Activated naive CD4-positive, alpha-beta T cell treated with anti-CD3 and anti-CD28 coated beads for 36 hours (primary cell): ENCODE results near the gene VSIG2. TPM values are rescaled to one million over a fixed set of nuclear protein-coding genes. Genes with fewer than 3 reads are reported as not detected.

Source experiments
- CTCF ChIA-PET: fragments of 350-600 bp; sonication (Branson Sonifier 250); formaldehyde crosslinking; loops from one replicate; lab custom pipeline; 2021; ENCODE audit warnings: antibody characterized with exemption; lab: Charles Lee
- DNase-seq: peaks from one replicate; pipeline ENCODE4 v3.0.0-alpha.2; 2020
- H3K27ac Mint-ChIP-seq: one replicate; pipeline ENCODE4 v1.8.0; 2021; ENCODE audit warnings: mild to moderate bottlenecking, mixed read lengths
- H3K27me3 Mint-ChIP-seq: one replicate; pipeline ENCODE4 v1.8.0; 2021; ENCODE audit warnings: low read depth, mixed read lengths
- H3K36me3 Mint-ChIP-seq: one replicate; pipeline ENCODE4 v1.8.0; 2021; ENCODE audit warnings: low read depth, mixed read lengths
- H3K4me1 Mint-ChIP-seq: one replicate; pipeline ENCODE4 v1.8.0; 2021; ENCODE audit warnings: low read depth, mixed read lengths
- H3K4me3 Mint-ChIP-seq: one replicate; pipeline ENCODE4 v1.8.0; 2021; ENCODE audit warnings: mild to moderate bottlenecking, moderate library complexity, mixed read lengths
- H3K9me3 Mint-ChIP-seq: one replicate; pipeline ENCODE4 v1.8.0; 2021; ENCODE audit warnings: mixed read lengths
- intact Hi-C: fragments of 100-400 bp; cut with micrococcal nuclease; formaldehyde crosslinking; loops from one replicate; pipeline ENCODE4 v1.15.1; 2023
- total RNA-seq, 2 experiments: library from RNA; stranded (reverse); gene quantifications; one replicate each; pipeline ENCODE4 v1.2.3, GENCODE V29; 2021

The VSIG2 gene
- total RNA-seq, 2 experiments from 2014 or later: 0.20 to 0.29 TPM

DNA sequence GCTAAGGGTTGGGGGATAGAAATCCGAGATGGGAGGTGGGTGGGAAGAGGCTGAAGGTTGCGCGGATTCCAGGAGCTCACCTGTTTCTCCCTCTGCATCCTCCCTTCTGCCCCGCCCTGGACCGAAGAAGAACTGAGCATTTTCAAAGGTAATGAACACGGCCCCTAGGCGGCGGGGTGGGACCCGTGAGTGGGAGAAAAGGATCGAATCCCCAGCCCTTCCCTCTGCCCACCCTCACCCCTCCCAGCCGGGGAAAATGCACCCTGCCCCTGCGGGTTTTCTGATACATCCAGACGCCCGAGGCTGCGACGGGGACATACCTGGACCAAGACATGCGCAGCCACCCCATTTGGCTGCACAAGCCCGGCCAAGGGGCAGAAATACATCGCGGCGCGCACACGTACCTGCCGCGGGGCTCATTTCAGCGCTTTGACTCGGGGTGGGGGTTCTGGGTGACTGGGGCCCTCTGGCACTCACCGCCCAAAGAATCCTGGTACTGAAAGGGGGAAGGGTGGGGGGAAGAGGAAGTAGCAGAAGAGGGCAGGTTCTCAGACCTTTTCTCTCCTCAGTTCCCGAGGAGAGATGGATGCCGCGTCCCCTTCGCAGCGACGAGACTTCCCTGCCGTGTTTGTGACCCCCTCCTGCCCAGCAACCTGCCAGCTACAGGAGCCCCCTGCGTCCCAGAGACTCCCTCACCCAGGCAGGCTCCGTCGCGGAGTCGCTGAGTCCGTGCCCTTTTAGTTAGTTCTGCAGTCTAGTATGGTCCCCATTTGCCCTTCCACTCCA, 6.0 kb downstream of the VSIG2 start:
- Mint-ChIP-seq H3K27ac (peak overlapping the region; percentile 75), H3K36me3 (no peaks in the 10 kb centered on the region), H3K9me3 (no peaks in the 10 kb centered on the region), H3K4me3 (peak overlapping the region; percentile 83), H3K4me1 (peaks cover 14% of the 10 kb centered on the region), H3K27me3 (no peaks in the 10 kb centered on the region)
- intact Hi-C loops: loop anchor here (1.0 to 10.0 kb wide), 12 partner anchors 12 to 1681 kb away; partner anchors contain the start of genes CCDC15, HSPA8, MSANTD2 and SIAE
- CTCF ChIA-PET: interaction anchor here (0.7 to 3.4 kb wide), 21 partner anchors 9 to 130 kb away, joined by 3 to 27 read pairs (median 5); partner anchors contain the start of genes ESAM, SIAE, SPA17 and TBRG1
- DNase-seq: peak; percentile 65

DNA sequence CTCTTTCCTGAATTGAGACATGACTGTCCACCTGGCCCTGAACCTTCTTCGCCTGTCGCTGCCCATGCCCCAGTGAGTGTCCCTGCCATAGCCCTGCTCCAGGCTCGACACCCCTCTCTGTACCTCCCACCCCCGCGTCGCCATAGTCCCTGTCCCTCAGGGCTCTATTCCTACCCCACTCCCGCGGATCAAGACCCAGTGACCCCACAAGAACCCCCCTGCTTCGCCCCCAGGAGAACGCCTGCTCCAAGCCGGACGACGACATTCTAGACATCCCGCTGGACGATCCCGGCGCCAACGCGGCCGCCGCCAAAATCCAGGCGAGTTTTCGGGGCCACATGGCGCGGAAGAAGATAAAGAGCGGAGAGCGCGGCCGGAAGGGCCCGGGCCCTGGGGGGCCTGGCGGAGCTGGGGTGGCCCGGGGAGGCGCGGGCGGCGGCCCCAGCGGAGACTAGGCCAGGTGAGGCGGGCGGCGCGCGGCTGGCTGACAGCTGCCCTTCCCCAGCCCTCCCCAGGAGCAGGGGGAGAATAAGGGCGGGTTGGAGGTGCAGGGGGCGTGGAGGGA, 6.7 kb downstream of the VSIG2 start:
- no peaks in the 10 kb centered on the region for H3K27me3 Mint-ChIP-seq
- CTCF ChIA-PET: interaction anchor here (0.6 to 3.4 kb wide), 13 partner anchors 11 to 365 kb away, joined by 3 to 27 read pairs (median 4); partner anchors contain the start of genes ESAM, SIAE and SPA17

DNA sequence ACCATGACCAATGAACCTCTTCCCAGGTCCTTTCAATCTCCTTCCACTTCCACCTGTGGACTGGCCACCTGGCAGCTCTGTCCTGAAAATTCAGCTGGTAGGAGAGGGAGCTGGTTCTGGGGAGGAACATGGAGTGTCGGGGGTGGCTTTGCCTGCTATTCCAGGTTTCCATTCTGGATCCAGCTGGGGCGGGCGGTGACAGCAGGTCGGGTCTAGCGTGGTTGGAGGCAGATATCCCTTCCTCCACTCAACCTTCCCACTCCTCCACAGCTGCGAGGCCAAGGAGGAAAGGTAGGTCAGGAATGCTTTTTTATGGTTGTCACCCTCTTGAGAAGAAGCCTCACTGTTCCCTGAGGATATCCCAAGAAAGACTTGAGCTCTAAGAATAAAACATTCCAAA, 9.0 kb downstream of the VSIG2 start:
- DNase-seq: no peak
- Mint-ChIP-seq H3K4me3 (no peak overlapping the region), H3K9me3 (no peaks in the 10 kb centered on the region), H3K27me3 (peaks cover 2% of the 10 kb centered on the region), H3K36me3 (no peaks in the 10 kb centered on the region), H3K4me1 (peaks cover 14% of the 10 kb centered on the region), H3K27ac (no peak overlapping the region)
- CTCF ChIA-PET: interaction anchor here (0.5 to 2.4 kb wide), 6 partner anchors 10 to 80 kb away, joined by 3 to 6 read pairs (median 4); partner anchors contain the start of genes ESAM and VSIG2
- intact Hi-C loops: loop anchor here (10.0 kb wide), 2 partner anchors 772 to 1678 kb away; partner anchors contain the start of gene HSPA8

More for the DNA sequence above, 6.7 kb downstream of the VSIG2 start:
- H3K27ac Mint-ChIP-seq: no peak overlapping the region
- intact Hi-C loops: loop anchor here (10.0 kb wide), 2 partner anchors 769 to 1681 kb away; partner anchors contain the start of gene HSPA8
- no peaks in the 10 kb centered on the region for H3K36me3 Mint-ChIP-seq
- peak overlapping the region; percentile 83 for H3K4me3 Mint-ChIP-seq
- peaks cover 19% of the 10 kb centered on the region for H3K4me1 Mint-ChIP-seq
- DNase-seq: no peak
- H3K9me3 Mint-ChIP-seq: no peaks in the 10 kb centered on the region

DNA sequence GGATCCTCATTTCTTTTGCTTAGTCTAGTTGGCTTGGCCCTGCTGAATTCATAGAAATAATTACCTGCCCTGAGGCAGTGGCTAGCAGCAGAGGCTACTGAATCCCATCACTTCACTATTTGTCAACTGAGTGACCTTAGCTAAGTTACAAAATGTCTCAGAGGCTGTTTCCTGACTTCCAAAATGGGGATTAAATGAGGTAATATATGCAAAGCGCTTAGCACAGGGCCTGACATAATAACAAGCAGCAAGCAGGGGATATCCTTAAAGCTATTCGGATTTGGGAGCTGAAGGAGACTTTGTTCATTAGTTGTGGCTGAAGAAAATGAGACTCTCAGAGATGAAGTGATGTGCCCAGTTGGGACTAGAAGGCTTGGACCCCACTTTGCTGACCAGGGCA, 9.5 kb downstream of the VSIG2 start:
- peaks cover 14% of the 10 kb centered on the region for H3K4me1 Mint-ChIP-seq
- intact Hi-C loops: loop anchor here (10.0 kb wide), 2 partner anchors 772 to 1678 kb away; partner anchors contain the start of gene HSPA8
- H3K27me3 Mint-ChIP-seq: peaks cover 2% of the 10 kb centered on the region
- CTCF ChIA-PET: interaction anchor here (0.6 to 2.4 kb wide), 5 partner anchors 10 to 80 kb away, joined by 3 to 6 read pairs (median 4); partner anchors contain the start of genes ESAM and VSIG2
- no peak for DNase-seq
- H3K9me3 Mint-ChIP-seq: no peaks in the 10 kb centered on the region
- no peak overlapping the region for H3K4me3 Mint-ChIP-seq
- H3K27ac Mint-ChIP-seq: no peak overlapping the region
- no peaks in the 10 kb centered on the region for H3K36me3 Mint-ChIP-seq

DNA sequence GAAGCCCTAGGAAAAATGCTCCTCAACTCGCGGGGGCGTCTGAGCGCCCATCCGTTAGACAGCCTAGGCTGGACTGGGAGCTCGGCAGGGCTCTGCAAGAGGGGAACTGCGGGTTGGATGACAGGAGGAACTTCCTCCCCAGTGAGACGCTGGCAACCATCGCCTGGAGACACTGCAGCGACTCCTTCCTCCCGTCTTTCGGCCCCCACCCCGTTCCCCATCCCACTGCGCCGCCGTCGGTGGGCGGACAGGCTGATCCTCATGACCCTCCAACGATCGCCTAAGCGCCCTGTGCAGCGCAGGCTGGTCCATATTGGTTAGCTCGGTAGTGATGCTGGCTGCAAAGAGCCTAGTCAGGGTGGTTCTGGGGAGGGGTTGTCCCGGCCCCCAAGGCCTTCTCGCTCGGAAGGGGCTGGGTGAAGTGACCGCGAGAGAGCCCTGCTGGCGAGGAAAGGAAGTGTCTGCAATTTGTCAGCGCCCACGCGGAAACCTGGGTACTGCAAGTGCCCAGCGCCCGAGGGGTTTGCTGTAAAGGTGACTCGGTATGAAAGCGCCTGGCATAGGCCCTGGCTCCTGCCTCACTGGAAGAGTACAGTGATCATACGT, 11.7 kb downstream of the VSIG2 start:
- CTCF ChIA-PET: interaction anchor here (1.0 to 2.7 kb wide), 4 partner anchors 12 to 97 kb away, joined by 4 to 14 read pairs (median 6); partner anchors contain the start of gene VSIG2
- H3K27me3 Mint-ChIP-seq: peaks cover 2% of the 10 kb centered on the region
- peak; percentile 74 for DNase-seq

DNA sequence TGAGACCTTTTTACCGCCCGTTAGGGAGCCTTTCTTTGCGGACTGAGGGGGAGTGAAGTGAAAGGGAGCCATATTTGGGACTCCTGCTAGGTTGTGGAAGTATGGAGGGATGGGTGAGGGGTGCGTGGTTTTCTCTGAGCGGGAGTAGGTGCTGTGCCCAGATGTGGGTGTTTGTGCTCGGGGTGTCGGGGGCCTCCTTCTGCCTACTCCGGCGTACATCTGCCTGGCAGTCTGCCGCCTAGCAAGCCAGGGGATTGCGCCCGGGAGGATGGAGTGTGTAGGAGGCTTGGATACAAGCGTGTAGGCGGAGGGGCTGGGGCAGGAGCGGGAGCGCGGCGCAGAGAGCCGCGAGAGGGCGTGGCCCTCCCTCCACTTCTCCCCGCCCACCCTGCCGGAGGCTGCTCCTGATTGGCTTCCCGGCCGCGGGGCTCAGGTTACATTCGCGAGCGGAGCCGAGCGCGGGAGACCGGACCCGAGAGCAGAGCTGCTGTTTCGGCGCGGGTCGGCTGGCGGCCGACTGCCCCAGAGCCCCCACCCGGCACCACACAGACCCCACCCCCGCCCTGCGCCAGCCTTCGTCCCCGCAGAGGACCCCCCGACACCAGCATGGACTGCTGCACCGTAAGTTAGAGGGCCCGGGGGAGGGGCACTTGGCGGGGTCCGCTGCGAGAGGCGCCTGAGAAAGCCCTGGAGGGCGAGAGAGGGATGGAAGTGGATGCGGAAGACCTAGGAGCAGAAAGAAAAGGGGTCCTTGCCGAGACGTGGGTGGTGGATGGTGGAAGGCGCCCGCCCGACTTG, 12.4 kb downstream of the VSIG2 start, which contains the start of gene NRGN:
NRGN (plus strand) TSS at position 464 of the 798 bp plus-strand sequence; CDS start at position 607, 143 bp downstream.
- peaks cover 2% of the 10 kb centered on the region for H3K27me3 Mint-ChIP-seq
- H3K4me3 Mint-ChIP-seq: peak within 1 kb of the TSS; percentile 77
- no peaks in the 10 kb centered on the region for H3K9me3 Mint-ChIP-seq
- DNase-seq: peak; percentile 90
- no peak within 1 kb of the TSS for H3K27ac Mint-ChIP-seq
- CTCF ChIA-PET: interaction anchor here (1.0 to 2.7 kb wide), 4 partner anchors 13 to 99 kb away, joined by 4 to 14 read pairs (median 6); no protein-coding TSS in a partner anchor
- intact Hi-C loops: loop anchor here (1.0 to 10.0 kb wide), 7 partner anchors 8 to 1675 kb away; partner anchors contain the start of genes HSPA8, SIAE and SPA17
- H3K4me1 Mint-ChIP-seq: peaks cover 8% of the 10 kb centered on the region
- no peaks in the 10 kb centered on the region for H3K36me3 Mint-ChIP-seq

More for the DNA sequence above, 11.7 kb downstream of the VSIG2 start:
- H3K4me3 Mint-ChIP-seq: peak overlapping the region; percentile 77
- H3K27ac Mint-ChIP-seq: no peak overlapping the region
- H3K36me3 Mint-ChIP-seq: no peaks in the 10 kb centered on the region
- intact Hi-C loops: loop anchor here (1.0 to 10.0 kb wide), 5 partner anchors 59 to 1676 kb away; partner anchors contain the start of gene HSPA8
- peaks cover 12% of the 10 kb centered on the region for H3K4me1 Mint-ChIP-seq
- no peaks in the 10 kb centered on the region for H3K9me3 Mint-ChIP-seq

DNA sequence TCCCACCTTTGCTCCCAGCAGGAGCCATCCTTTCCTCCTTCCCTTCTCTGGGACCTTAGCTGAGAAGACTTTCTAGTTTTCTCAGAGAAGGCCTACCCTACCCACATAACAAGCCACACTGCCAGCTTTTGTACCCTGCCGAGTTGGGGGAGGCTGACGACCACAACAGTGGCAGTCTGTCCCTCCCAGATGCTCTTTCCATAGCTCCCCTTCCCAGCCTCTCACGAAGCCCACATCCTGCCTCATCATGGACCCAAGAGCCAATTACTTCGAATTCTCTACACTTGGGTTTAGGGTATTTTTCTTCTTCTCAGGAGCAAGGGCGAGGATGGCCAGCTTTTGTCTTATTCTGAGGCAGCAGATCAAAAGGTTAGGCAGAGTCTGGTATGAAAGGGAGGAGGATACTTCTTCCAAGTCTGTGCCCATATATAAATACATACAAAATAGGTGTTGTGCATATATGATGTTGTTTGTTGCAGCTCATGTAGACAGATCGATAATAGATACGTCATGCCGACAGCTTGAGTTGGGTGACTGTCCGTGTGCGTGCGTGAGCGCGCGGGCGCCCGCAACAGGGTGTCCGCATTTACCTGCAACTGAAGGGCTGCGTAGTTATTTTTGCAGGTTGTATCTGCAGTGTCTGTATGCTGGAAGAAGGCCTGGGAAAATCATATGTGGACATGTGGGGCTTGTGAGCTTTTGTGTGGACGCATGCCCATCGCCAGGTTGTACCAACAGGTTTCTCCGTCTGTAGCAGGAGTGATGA, 13.2 kb downstream of the VSIG2 start:
- Mint-ChIP-seq H3K4me3 (peak overlapping the region; percentile 77), H3K36me3 (no peaks in the 10 kb centered on the region), H3K27me3 (peaks cover 2% of the 10 kb centered on the region), H3K4me1 (peaks cover 8% of the 10 kb centered on the region), H3K27ac (no peak overlapping the region), H3K9me3 (no peaks in the 10 kb centered on the region)
- intact Hi-C loops: loop anchor here (1.0 kb wide), 2 partner anchors 8 to 66 kb away; partner anchors contain the start of genes SIAE and SPA17
- no peak for DNase-seq
- CTCF ChIA-PET: interaction anchor here (0.5 to 2.7 kb wide), 3 partner anchors 66 to 99 kb away, joined by 3 to 14 read pairs (median 5); no protein-coding TSS in a partner anchor

DNA sequence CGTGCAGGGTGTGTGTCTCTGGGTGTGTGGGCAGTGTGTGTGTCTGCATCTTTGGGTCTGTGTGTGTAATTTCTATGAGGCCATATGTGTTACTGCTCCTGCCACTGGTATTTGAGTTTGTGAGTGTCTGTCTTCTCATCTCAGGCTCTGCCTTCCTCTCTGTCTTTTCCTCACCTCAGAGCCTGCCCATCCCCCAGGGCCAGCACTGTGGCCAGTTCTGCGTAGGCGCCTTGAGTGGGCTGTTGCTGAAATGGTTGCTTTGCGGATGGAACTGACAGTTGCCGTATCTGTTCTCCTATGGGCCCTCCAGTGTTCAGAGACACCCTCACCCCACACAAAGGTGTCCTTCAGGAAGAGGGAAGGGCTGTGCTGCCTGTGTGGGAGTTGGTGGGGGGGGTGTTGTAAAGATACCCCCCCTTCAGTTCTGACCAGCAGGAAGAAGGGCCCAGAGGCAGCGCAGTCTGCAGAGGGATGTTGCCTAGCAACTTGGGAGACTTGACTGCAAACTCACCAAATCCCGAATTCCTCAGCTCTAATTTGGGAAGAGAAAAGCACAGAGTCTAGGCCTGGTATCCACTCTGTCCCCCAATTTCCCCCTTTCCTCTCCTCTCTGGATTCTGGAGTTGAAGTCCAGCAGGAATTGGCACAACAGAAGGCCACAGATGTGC, 14.3 kb downstream of the VSIG2 start:
- Mint-ChIP-seq H3K4me3 (no peak overlapping the region), H3K36me3 (no peaks in the 10 kb centered on the region), H3K27ac (no peak overlapping the region), H3K27me3 (peaks cover 2% of the 10 kb centered on the region), H3K4me1 (peaks cover 8% of the 10 kb centered on the region), H3K9me3 (no peaks in the 10 kb centered on the region)
- no peak for DNase-seq
- CTCF ChIA-PET: interaction anchor here (2.7 kb wide), 1 partner anchor 68 kb away, joined by 14 read pairs; no protein-coding TSS in a partner anchor
- intact Hi-C loops: no loop called here

DNA sequence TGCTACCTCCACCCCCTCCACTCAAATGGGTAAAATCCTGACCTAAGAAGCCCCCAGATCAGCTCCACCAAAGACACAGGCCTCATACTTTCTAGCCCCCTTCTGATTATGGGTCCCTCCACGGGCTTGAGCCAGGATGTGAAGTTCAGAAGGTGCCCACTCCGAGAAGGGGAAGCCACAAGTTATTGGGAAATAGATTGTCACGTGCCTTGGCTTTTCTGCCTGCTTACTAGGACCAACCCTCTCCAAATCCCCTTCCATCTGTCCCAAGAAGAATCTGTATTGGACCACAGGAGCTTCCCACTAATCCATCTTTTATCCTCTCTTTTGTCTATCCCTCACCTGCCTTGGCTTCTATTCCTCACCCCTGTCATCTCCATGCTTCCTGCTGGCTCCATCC, 15.3 kb downstream of the VSIG2 start:
- H3K27me3 Mint-ChIP-seq: peaks cover 2% of the 10 kb centered on the region
- H3K9me3 Mint-ChIP-seq: no peaks in the 10 kb centered on the region
- intact Hi-C loops: no loop called here
- CTCF ChIA-PET: no interaction called here
- H3K36me3 Mint-ChIP-seq: no peaks in the 10 kb centered on the region
- H3K27ac Mint-ChIP-seq: no peak overlapping the region
- no peak overlapping the region for H3K4me3 Mint-ChIP-seq
- peaks cover 8% of the 10 kb centered on the region for H3K4me1 Mint-ChIP-seq
- no peak for DNase-seq

DNA sequence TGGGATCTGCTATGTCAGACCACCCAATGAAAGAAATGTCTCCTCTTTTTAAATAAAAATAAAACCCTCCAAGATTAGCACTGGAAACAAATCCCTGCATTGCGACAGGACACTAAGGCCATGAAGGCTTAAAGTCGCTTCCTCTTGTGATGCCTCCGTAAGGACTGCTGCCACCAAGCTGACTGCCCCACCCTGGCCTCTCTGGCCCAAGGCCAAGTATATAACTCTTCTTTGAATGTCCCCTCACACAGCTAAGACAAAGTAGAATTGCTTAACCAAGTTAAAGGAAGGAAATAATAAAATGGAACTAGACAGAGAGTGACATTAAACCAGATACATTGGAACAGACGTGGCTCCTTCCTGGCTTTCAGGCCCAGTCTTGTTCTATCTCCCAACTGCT, 19.8 kb downstream of the VSIG2 start:
- CTCF ChIA-PET: no interaction called here
- intact Hi-C loops: no loop called here
- no peaks in the 10 kb centered on the region for H3K36me3 Mint-ChIP-seq
- H3K27me3 Mint-ChIP-seq: no peaks in the 10 kb centered on the region
- no peaks in the 10 kb centered on the region for H3K4me1 Mint-ChIP-seq
- H3K4me3 Mint-ChIP-seq: no peak overlapping the region
- no peaks in the 10 kb centered on the region for H3K9me3 Mint-ChIP-seq
- H3K27ac Mint-ChIP-seq: no peak overlapping the region
- no peak for DNase-seq
